Sigmoid colon (tissue), 7 donors: ENCODE measurements around the gene CYP8B1. TPM values are rescaled to one million over a fixed set of nuclear protein-coding genes. Genes with fewer than 3 reads are reported as not detected.

Source experiments
- DNase-seq: peaks from one replicate; pipeline ENCODE4 v3.0.0-alpha.2; 2019
- H3K27ac ChIP-seq, 4 donors: fragments of 200-600 bp; sonication (generic); one replicate each; pipeline ENCODE4 v1.5.1; 2016 to 2019; ENCODE audit warnings: mild to moderate bottlenecking in 1 of 4
- H3K27me3 ChIP-seq, 3 donors: fragments of 200-600 bp; sonication (generic); one replicate each; pipeline ENCODE4 v1.5.1; 2019; ENCODE audit warnings: mild to moderate bottlenecking in 1 of 3
- H3K36me3 ChIP-seq, 4 donors: fragments of 200-600 bp; sonication (generic); one replicate each; pipeline ENCODE4 v1.5.1; 2016 to 2019
- H3K4me1 ChIP-seq, 4 donors: fragments of 200-600 bp; sonication (generic); one replicate each; pipeline ENCODE4 v1.5.1; 2017 to 2019
- H3K4me3 ChIP-seq, 4 donors: fragments of 200-600 bp; sonication (generic); one replicate each; pipeline ENCODE4 v1.5.1; 2017 to 2019; ENCODE audit warnings: mild to moderate bottlenecking in 2 of 4, moderate library complexity in 1 of 4
- H3K9me3 ChIP-seq, 4 donors: fragments of 200-600 bp in 3 of 4; sonication (generic) in 3 of 4; one replicate each; pipeline versions ENCODE4 v1.5.1 to v1.6.1; 2013 to 2019
- CTCF ChIP-seq, 4 experiments: fragments of 450-650 bp in 3 of 4; fragments of 200-600 bp in 1 of 4; IDR thresholded peaks; one replicate each; pipeline ENCODE4 v1.5.1; 2016 to 2019; ENCODE audit warnings: antibody characterized with exemption in 4 of 4, mild to moderate bottlenecking in 3 of 4, moderate library complexity in 2 of 4
- EP300 ChIP-seq, 4 donors: sonication (generic); formaldehyde crosslinking; IDR thresholded peaks; one replicate each; pipeline ENCODE4 v1.6.1; 2017; ENCODE audit warnings: antibody characterized with exemption in 4 of 4
- POLR2A ChIP-seq, 2 donors: fragments of 450-650 bp; IDR thresholded peaks; one replicate each; pipeline ENCODE4 v1.6.1; 2016; ENCODE audit warnings: antibody characterized with exemption in 2 of 2, mild to moderate bottlenecking in 2 of 2, moderate library complexity in 2 of 2
- POLR2AphosphoS5 ChIP-seq, 4 donors: sonication (generic); formaldehyde crosslinking; IDR thresholded peaks; one replicate each; pipeline ENCODE4 v1.6.1; 2017; ENCODE audit warnings: antibody characterized with exemption in 4 of 4
- WGBS, 2 donors: extraction: QIAGEN DNeasy Blood & Tissue Kit; methylation state at CpG; one replicate each; pipeline ENCODE4 v1.1.7; 2013; 5-methylcytosine and 5-hydroxymethylcytosine counted together
- intact Hi-C: fragments of 100-400 bp; cut with DNase I; formaldehyde crosslinking; loops from one replicate; pipeline ENCODE4 v1.15.1; 2023
- polyA plus RNA-seq, 3 donors: library from polyadenylated mRNA; stranded (reverse); fragments of 200-250 nt; gene quantifications; one replicate each; pipeline ENCODE4 v1.2.3, GENCODE V29; 2013
- total RNA-seq, 4 donors: library from RNA; depleted of rRNA; stranded (reverse); fragments of >200 nt; gene quantifications; one replicate each; pipeline ENCODE4 v1.1.0, GENCODE V29; 2016
- donor health status: healthy with polysubstance abuse.
- donor health status: Bipolar disorder and iron deficiency.
- donor health status: healthy.

Gene CYP8B1
- total and polyA plus RNA-seq, 7 donors = under 0.01 TPM; not detected in 6

GRCh38 chr3:42836150-42837123, 39.2 kb downstream of the CYP8B1 start:
- no peaks in the 10 kb centered on the region for H3K9me3 ChIP-seq
- intact Hi-C loops = no loop called here
- no peak overlapping the region for H3K27ac ChIP-seq
- DNase-seq = no peak
- TF ChIP-seq POLR2AphosphoS5 (IDR thresholded peaks at IDR 0.05) (no peak), POLR2A (IDR thresholded peaks at IDR 0.05) (no peak), EP300 (IDR thresholded peaks at IDR 0.05) (no peak), CTCF (IDR thresholded peaks at IDR 0.05) (no peak)
- H3K4me1 ChIP-seq = peaks cover 0 to 7% (median 2%) of the 10 kb centered on the region in 4 donors
- no peaks in the 10 kb centered on the region for H3K27me3 ChIP-seq
- WGBS, 2 donors = 93 to 95% methylated on average over 5 of the region's 5 CpGs
- H3K36me3 ChIP-seq = no peaks in the 10 kb centered on the region
- no peak overlapping the region for H3K4me3 ChIP-seq

- DNase-seq = peak; percentile 79
- WGBS, 2 donors = 23 to 31% methylated on average over 3 of the region's 3 CpGs
- Histone ChIP-seq H3K4me1 (no peaks in the 10 kb centered on the region), H3K36me3 (no peaks in the 10 kb centered on the region), H3K27me3 (no peaks in the 10 kb centered on the region), H3K9me3 (no peaks in the 10 kb centered on the region), H3K4me3 (no peak overlapping the region), H3K27ac (no peak overlapping the region)
- intact Hi-C loops = loop anchor here (2.0 to 5.0 kb wide), 2 partner anchors 49 to 249 kb away; partner anchors contain the start of gene SEC22C
- peak; percentile 19 to 69 (median 58) for TF ChIP-seq CTCF (IDR thresholded peaks at IDR 0.05)
- TF ChIP-seq POLR2AphosphoS5 (IDR thresholded peaks at IDR 0.05) = no peak
- TF ChIP-seq POLR2A (IDR thresholded peaks at IDR 0.05) = no peak
- TF ChIP-seq EP300 (IDR thresholded peaks at IDR 0.05) = no peak
Measured at GRCh38 chr3:42831321-42831713, 44.4 kb downstream of the CYP8B1 start.

GRCh38 chr3:42830437-42831320, 45.0 kb downstream of the CYP8B1 start:
- TF ChIP-seq EP300 (IDR thresholded peaks at IDR 0.05) (no peak), CTCF (IDR thresholded peaks at IDR 0.05) (peak in 2 of 4 experiments; percentile 28 to 41), POLR2AphosphoS5 (IDR thresholded peaks at IDR 0.05) (no peak)
- intact Hi-C loops = loop anchor here (2.0 to 5.0 kb wide), 2 partner anchors 50 to 248 kb away; partner anchors contain the start of gene SEC22C
- no peak for DNase-seq
- no peaks in the 10 kb centered on the region for H3K9me3 ChIP-seq
- no peak overlapping the region for H3K4me3 ChIP-seq
- 54 to 63% methylated on average over 7 of the region's 7 CpGs for WGBS, 2 donors
- no peaks in the 10 kb centered on the region for H3K27me3 ChIP-seq
- H3K27ac ChIP-seq = no peak overlapping the region
- no peaks in the 10 kb centered on the region for H3K4me1 ChIP-seq
- no peaks in the 10 kb centered on the region for H3K36me3 ChIP-seq

GRCh38 chr3:42829628-42830436, 45.8 kb downstream of the CYP8B1 start:
- Histone ChIP-seq H3K4me1 (no peaks in the 10 kb centered on the region), H3K36me3 (no peaks in the 10 kb centered on the region), H3K27ac (no peak overlapping the region), H3K27me3 (no peaks in the 10 kb centered on the region), H3K4me3 (no peak overlapping the region), H3K9me3 (no peaks in the 10 kb centered on the region)
- TF ChIP-seq CTCF (IDR thresholded peaks at IDR 0.05) (no peak), POLR2AphosphoS5 (IDR thresholded peaks at IDR 0.05) (no peak), POLR2A (IDR thresholded peaks at IDR 0.05) (no peak), EP300 (IDR thresholded peaks at IDR 0.05) (no peak)
- intact Hi-C loops = loop anchor here (2.0 to 5.0 kb wide), 2 partner anchors 51 to 248 kb away; partner anchors contain the start of gene SEC22C
- no peak for DNase-seq
- 76 to 81% methylated on average over 5 of the region's 5 CpGs for WGBS, 2 donors
